ENCODE measurements around the gene GRIK4.

Gene GRIK4

DNA sequence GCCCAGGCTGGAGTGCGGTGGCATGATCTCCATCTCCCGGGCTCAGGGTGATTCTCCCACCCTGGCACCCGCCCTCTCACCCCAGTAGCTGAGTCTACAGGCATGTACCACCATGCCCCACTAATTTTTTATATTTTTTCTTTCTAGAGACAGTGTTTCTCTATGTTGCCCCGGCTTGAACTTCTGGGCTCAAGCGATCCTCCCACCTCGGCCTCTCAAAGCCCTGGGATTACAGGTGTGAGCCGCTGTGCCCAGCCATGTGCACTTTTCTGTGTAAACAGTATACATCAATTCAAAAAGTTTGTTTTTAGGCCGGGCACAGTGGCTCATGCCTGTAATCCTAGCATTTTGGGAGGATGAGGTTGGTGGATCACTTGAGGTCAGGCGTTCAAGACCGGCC lies 14.7 kb downstream of the GRIK4 start:
- no peak for DNase-seq

DNA sequence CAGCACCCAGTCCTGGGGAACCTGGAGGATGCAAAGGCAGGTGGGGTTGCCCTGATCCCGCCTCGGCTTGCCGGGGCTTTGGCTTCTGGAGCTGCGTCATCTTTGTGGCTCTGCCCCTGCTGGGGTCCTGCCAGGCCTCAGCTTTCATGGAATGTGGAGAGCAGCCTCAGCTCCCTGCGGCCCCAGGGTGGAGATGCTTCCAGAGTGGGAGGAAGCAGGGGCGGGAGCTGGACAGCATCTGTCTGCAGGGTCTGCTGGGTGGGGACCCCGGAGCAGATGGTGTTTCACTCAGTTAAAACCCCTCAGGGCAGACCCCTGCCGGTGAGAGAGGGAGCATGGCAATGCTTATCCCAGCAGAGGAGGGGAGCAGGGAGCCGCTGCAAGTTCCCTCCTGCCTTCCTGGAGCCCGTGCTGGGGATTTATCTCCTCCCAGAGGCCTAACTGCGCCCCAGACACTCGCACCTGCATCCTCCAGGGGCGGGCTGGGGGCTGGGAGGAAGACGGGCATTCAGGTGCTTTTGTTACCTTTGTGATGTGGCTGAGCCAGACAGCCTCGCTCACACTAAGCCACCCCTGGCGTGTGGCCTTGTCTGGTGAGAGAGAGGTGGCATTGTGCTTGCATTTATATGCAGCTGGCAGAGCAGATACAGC lies 15.7 kb downstream of the GRIK4 start:
- no peak for DNase-seq

DNA sequence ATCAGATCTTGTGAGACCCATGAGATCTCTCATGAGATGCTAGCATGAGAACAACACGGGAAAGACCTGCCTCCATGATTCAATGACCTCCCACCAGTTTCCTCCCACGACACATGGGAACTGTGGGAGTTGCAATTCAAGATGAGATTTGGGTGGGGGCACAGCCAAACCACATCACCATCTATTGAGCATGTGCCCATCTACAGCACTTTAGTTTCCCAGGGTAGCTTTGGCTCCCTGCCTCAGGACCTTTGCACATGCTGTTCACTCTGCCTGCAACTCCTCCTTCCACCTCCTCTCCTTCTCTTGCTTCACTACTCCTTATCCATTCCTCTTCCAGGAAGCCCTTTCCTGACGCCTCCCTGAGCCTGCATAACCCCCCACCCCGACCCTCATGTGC lies 17.2 kb downstream of the GRIK4 start:
- DNase-seq, result no peak

DNA sequence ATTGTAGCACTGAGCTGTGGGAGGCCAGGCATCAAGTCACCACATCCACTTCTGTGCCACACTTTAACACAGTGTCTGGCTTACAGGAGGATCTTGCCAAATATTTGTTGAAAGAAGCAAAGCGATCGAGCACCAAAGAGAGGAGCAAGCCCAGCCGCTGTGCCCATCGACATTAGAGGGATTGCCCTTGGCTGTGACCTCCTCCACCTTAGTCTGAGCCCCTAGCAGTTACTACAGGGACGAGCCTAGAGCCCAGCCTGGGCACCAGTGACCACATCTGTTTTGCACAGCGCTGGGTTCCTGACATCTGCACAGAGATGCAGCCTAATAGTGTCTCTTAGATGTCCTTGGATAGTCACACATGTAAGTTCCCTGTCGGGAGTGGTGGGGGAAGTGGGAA lies 17.7 kb downstream of the GRIK4 start:
- DNase-seq, result no peak

GRCh38 chr11:120529911-120530310 lies 18.4 kb downstream of the GRIK4 start:
- DNase-seq, result no peak

DNA sequence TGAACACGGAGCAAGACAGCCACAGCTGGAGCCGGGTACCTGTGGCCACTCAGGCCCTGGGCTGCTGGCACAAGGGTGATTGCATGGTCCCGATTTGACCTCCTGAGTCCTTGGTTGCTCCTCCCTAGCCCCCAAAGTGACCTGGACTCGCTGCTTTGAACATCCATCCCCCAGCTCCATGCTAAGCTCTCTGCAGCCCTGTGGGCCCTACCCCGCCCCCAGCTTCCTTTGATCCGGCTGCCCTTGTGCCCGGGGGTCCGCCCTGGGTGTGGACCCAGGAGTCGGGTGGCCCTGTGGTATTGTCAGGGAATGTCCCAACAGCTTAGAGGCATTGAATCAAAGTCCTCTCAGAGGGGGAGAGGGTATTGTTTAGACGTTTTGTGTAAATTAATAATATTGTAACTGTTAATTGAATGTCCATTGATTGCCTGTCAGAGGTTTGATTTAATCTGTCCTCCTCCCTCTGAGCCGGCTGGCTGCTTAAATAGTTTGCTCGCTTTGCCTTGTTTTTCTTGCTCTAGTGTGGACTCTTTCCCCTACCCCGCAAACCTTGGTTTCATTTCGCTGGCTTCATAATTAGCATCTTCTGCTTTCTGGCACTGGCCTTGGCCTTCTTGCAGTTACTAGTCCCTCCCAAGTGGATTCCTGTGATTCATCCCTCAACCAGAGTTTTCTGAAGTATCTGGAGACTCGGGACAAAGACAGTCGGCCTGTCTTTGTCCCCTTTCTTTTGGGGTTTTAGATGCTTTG lies 20.7 kb downstream of the GRIK4 start:
- DNase-seq, result no peak

- no peak for DNase-seq
Observed at GRCh38 chr11:120532832-120533196, 21.3 kb downstream of the GRIK4 start.

GRCh38 chr11:120536091-120536796 lies 24.7 kb downstream of the GRIK4 start:
- no peak for DNase-seq

DNA sequence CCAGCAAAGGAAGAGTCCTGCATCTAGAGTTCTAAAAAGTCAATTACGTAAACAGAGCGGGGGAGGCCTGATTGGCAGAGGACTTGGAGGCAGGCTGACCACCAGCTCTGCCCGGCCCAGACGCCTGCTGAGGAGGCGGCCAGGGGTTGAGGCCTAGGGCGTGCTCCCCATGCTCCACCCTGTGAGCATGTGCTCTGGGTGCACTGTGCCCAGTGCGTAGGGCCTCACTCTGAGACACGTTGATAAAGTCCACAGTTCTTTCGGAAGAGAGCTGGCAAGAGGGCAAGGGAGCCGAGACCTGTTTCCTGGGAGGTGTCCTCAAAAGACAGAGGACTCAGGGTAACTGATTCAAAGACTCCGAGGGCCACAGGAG lies 25.2 kb downstream of the GRIK4 start:
- no peak for DNase-seq

- DNase-seq, result no peak
Observed at GRCh38 chr11:120537996-120538395, 26.4 kb downstream of the GRIK4 start.

DNA sequence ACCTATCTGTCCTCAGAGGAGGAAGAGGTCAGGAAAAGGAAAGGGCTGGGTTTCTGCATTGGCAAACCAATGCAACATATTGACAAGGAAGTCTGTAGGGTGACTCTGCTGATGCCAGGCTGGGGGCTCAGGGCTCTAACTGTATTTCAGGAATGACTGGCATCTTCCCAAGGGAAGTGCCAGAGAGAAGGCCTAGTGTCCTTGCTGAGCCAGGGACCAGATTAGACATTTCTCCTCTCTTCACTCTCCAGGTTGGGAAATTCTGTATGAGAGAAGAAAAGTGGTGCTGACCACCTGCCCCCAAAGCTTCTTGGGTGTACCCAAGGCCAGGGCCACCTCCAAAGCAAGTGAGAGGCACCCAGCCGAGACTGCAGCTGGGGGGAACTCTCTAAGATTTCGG lies 27.2 kb downstream of the GRIK4 start:
- DNase-seq, result no peak

DNA sequence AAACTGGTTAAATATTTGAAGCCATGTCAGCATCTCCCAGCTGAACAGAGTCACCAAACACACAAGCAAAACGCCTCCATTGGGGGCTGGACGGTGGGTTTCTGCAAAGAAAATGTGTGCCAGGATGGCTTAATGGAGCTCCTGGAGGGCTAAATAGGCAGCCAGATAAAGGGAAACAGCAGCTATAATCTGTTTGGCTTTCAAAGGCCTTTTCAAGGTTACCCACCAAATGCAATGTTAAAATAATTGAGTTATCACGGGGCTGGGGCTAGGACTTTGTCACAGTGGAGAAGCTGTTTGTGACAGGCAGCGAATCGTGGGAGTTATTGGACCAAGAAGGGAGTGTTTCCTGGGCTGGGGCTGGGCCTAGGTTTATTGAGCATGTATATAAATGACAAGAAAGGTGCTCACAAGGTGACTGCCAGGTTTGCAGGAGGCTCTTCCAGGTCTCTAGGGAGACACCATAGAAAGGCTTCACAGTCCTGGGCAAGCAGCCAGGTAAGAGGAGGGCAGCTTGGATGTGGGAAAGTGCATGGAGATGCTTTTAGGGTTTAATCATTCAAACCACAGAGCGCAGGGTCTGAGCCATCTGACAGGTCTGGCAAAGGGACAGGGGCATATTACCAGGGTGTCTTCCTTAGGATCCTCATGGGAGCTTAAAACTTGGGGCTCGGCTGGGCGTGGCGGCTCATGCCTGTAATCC lies 28.3 kb downstream of the GRIK4 start:
- DNase-seq, result no peak

- no peak for DNase-seq
Observed at GRCh38 chr11:120540744-120541465, 29.4 kb downstream of the GRIK4 start.

DNA sequence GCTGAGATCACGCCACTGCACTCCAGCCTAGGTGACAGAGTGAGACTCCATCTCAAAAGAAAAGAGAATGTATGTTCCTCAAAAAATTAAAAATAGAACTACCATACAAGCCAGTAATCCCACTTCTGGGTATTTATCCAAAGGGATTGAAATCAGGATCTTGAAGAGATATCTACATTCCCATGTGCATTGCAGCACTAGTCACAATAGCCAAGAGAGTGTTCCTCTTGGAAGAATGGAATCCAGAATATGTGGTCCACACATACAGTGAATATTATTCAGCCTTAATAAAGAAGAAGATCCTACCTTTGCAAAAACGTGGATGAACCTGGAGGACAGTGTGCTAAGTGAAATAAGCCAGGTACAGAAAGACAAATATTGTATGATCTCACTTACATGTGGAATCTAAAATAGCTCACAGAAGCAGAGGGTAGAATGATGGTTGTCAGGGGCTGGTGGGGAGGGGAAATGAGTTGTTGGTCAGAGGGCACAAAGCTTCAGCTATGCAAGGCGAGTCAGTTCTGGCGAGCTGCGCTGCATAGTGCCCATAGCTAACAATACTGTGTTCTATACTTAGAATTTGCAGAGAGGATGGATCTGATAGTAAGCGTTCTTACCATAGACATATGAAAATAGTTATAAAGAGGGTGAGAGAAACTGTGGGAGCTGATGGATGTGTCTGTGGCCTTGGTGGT lies 32.1 kb downstream of the GRIK4 start:
- DNase-seq, result no peak

DNA sequence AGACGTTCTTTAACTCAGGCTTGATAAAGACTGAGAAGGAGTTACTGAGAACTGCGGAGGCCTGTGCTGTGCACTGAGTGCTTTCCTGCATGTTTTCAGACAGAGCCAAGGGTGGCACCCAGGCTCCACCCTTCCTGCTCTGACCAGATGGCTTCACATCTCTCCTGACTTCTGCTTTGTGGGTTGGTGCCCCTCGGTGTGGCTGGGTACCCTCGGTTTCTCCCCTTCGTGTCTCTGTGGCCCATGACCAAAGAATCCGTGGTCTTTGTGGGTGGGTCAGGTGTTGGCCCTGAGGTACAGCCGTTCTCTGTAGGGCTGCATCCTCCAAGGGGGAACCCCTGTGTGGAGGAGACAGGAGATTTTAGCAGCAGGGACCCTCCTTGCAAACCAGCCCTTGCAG lies 34.3 kb downstream of the GRIK4 start:
- DNase-seq, result no peak

- peak in 1 of 2 donors; percentile 12 for DNase-seq
Observed at GRCh38 chr11:120546312-120547205, 35.0 kb downstream of the GRIK4 start.

- no peak for DNase-seq
Observed at GRCh38 chr11:120547316-120547715, 35.8 kb downstream of the GRIK4 start.

DNA sequence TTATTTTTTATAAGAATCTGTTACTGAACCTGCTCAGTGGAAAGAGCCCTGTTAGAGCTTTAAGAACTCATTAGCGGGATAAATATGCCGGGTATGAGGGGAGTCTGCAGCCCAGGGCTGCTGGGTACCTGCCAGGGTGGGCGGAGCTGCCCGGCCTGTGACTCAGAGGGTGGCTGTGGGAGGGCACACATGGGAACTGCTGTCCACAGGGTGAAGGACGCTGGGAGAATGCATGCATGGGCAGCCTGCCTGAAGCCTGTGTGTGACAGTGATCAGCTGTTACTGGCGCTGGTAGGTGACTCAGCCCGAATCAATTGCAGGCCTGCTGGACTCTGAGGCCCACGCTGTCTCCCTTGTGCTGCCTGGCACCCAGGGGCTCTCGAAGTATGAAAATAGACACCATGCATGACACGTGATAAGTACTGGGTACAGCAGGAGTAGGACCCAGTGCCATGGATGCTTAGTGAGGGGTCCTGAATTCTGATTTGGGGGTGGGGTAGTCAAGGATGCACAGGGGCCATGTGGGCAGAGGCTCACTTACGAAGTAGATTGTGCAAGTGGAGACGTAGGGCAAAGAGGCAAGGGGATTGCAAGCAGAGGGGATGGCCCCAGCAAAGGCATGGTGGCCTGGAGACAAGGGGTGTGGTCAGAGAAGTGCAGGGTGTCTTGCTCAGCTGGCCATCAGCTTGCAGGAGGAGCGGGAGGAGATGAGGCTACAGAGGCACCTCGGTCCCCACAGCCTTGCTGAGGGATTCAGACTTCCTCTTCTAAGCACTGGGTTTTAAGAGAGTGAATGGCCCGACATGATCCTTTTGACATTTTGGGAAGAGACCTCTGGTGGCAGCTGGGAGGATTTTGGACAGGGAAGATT lies 36.5 kb downstream of the GRIK4 start:
- DNase-seq, result peak; percentile 29 to 39

DNA sequence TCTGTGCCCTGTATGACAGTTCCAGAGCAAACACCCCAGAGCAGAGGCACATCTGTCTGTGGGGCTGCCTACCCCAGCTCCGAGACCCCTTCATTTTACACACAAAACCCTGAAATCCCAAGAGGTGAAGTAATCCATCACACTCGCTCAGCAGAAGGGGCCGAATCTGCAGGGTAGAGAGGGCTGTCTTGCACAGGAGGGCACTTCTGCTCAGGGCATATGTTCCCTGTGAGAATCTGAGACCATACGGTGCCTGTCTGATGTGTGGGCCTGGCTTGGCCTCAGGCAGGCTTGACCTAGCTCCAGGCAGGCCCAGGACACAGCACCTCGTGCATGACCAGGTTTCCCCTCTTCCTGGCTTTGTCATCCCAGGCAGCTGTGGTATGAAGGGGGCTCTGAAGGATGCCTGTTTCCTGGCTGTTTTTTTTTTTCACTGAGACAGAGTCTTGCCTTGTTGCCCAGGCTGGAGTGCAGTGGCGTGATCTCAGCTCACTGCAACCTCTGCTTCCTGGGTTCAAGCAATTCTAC lies 37.2 kb downstream of the GRIK4 start:
- no peak for DNase-seq

GRCh38 chr11:120549346-120549745 lies 37.8 kb downstream of the GRIK4 start:
- no peak for DNase-seq
